K562 (cell line): ENCODE data around the gene CDS2. TPM values are rescaled to one million over a fixed set of nuclear protein-coding genes. Genes with fewer than 3 reads are reported as not detected.

Experiments
- ATAC-seq: fragments of 200-7000 bp; cut with Tn5 transposase; 3 replicates; pipeline ENCODE4 v1.9.1; 2020; ENCODE audit warnings: moderate library complexity
- BruUV-seq: library from RNA; stranded (reverse); fragments of 400-500 nt; replicated peaks from 2 replicates; lab custom pipeline; 2021; lab: Mats Ljungman, UMichigan
- CTCF ChIA-PET: fragments of 300-600 bp; formaldehyde crosslinking; extraction: SDS; loops from one replicate; lab custom pipeline; 2021; ENCODE audit warnings: low intra/inter-chr PET ratio; lab: Yijun Ruan, JAX
- POLR2A ChIA-PET: fragments of 300-600, 350-650 bp; sonication (Branson Sonifier 250); formaldehyde crosslinking; extraction: SDS; loops from one replicate; lab custom pipeline; 2021; ENCODE audit warnings: antibody characterized with exemption, inconsistent platforms; lab: Yijun Ruan, JAX
- DNase-seq, 4 experiments: peaks; one replicate each; pipeline versions ENCODE4 v3.0.0 to v3.0.0-alpha.2; 2011 to 2018; ENCODE audit warnings: low spot score in 3 of 4, mixed read lengths in 3 of 4; ENCODE audit errors: extremely low read depth in 1 of 4
- FAIRE-seq: peaks from 2 replicates; lab custom pipeline; 2011; peaks lifted over from hg19 to GRCh38; lab: Jason Lieb, UNC
- H2AFZ ChIP-seq: 2 replicates; pipeline ENCODE4 v1.6.0; 2011; ENCODE audit warnings: low read depth, low read length, control low read depth, inconsistent platforms
- H3K27ac ChIP-seq: fragments of 200-600 bp; 3 replicates; pipeline ENCODE4 v1.8.0; 2011; ENCODE audit warnings: low read depth, mild to moderate bottlenecking, control low read depth, inconsistent platforms, low read length, moderate library complexity, mixed read lengths; ENCODE audit errors: extremely low read depth
- H3K27me3 ChIP-seq, 2 experiments: fragments of 300-600 bp in 1 of 2; 2 replicates in 1 of 2; 3 replicates in 1 of 2; pipeline versions ENCODE4 v1.6.0 to v1.8.0; 2011; ENCODE audit warnings: inconsistent platforms in 2 of 2, low read length in 2 of 2, mild to moderate bottlenecking in 1 of 2, mixed read lengths in 1 of 2, moderate library complexity in 1 of 2; ENCODE audit not compliant: control insufficient read depth in 2 of 2, insufficient read depth in 2 of 2
- H3K36me3 ChIP-seq: fragments of 300-600 bp; 3 replicates; pipeline ENCODE4 v1.8.0; 2011; ENCODE audit warnings: mild to moderate bottlenecking, low read length, inconsistent platforms; ENCODE audit not compliant: control insufficient read depth, insufficient read depth
- H3K4me1 ChIP-seq, 2 experiments: fragments of 200-600 bp in 1 of 2; replicated peaks in 1 of 2; 2 replicates in 1 of 2; 3 replicates in 1 of 2; pipeline versions ENCODE4 v1.5.1 to v1.8.0; 2011; ENCODE audit warnings: inconsistent platforms in 2 of 2, low read length in 2 of 2, mild to moderate bottlenecking in 1 of 2, mixed read lengths in 1 of 2, moderate library complexity in 1 of 2; ENCODE audit not compliant: control insufficient read depth in 2 of 2, insufficient read depth in 2 of 2
- H3K4me2 ChIP-seq: 2 replicates; pipeline ENCODE4 v1.6.1; 2011; ENCODE audit warnings: low read length, control low read depth, inconsistent platforms, mixed read lengths; ENCODE audit not compliant: insufficient read depth
- H3K4me3 ChIP-seq: fragments of 200-600 bp; sonication (generic), shearing (Covaris generic); 2 replicates; pipeline ENCODE4 v1.5.1; 2016; ENCODE audit warnings: control low read depth, inconsistent platforms
- H3K79me2 ChIP-seq: fragments of 200-600 bp; 3 replicates; pipeline ENCODE4 v1.8.0; 2011; ENCODE audit warnings: low read length, inconsistent platforms; ENCODE audit not compliant: control insufficient read depth, insufficient read depth
- H3K9ac ChIP-seq, 2 experiments: 2 replicates each; pipeline versions ENCODE4 v1.6.0 to v1.6.1; 2011; ENCODE audit warnings: low read depth in 2 of 2, low read length in 2 of 2, control low read depth in 1 of 2, inconsistent platforms in 1 of 2, mild to moderate bottlenecking in 1 of 2, mixed read lengths in 1 of 2; ENCODE audit not compliant: insufficient read depth in 1 of 2
- H3K9me1 ChIP-seq: one replicate; pipeline ENCODE4 v1.6.0; 2011; ENCODE audit warnings: inconsistent platforms, mild to moderate bottlenecking, low read length, moderate library complexity; ENCODE audit not compliant: control insufficient read depth, insufficient read depth
- H3K9me3 ChIP-seq: replicated peaks from 2 replicates; pipeline ENCODE4 v1.5.1; 2011; ENCODE audit warnings: low read depth, low read length, inconsistent platforms; ENCODE audit not compliant: control insufficient read depth, insufficient read depth
- H4K20me1 ChIP-seq: replicated peaks from 2 replicates; pipeline ENCODE4 v1.6.1; 2011; ENCODE audit warnings: low read length, inconsistent platforms, mixed read lengths; ENCODE audit not compliant: control insufficient read depth, insufficient read depth
- ATF7 ChIP-seq: fragments of 450-650 bp; IDR thresholded peaks from 2 replicates; pipeline ENCODE4 v1.7.1; 2014; ENCODE audit warnings: mild to moderate bottlenecking, moderate library complexity
- GATA2 ChIP-seq: sonication (generic); formaldehyde crosslinking; IDR thresholded peaks from 2 replicates; pipeline ENCODE4 v1.4.0; 2020; ENCODE audit warnings: mild to moderate bottlenecking, missing genetic modification reagents
- MTA1 ChIP-seq: fragments of 450-650 bp; IDR thresholded peaks from 2 replicates; pipeline ENCODE4 v1.6.1; 2017; ENCODE audit warnings: borderline replicate concordance
- MTA2 ChIP-seq: fragments of 450-650 bp; IDR thresholded peaks from 2 replicates; pipeline ENCODE4 v1.6.1; 2016; ENCODE audit warnings: low read depth
- NRF1 ChIP-seq, 2 experiments: fragments of 450-650 bp; IDR thresholded peaks in 1 of 2; conservative IDR thresholded peaks in 1 of 2; 2 replicates each; pipeline ENCODE4 v1.6.1; 2014; ENCODE audit warnings: mild to moderate bottlenecking in 2 of 2
- RBM17 ChIP-seq: fragments of 200-400 bp; formaldehyde crosslinking; IDR thresholded peaks from 2 replicates; pipeline ENCODE4 v1.6.1; 2017; ENCODE audit warnings: low read depth, mild to moderate bottlenecking, low read length, borderline replicate concordance
- TEAD2 ChIP-seq: fragments of 450-650 bp; IDR thresholded peaks from 2 replicates; pipeline ENCODE4 v1.6.1; 2016; ENCODE audit warnings: missing genetic modification characterization, control low read depth, missing compliant biosample characterization
- TEAD4 ChIP-seq, 2 experiments: sonication (generic) in 1 of 2; formaldehyde crosslinking in 1 of 2; IDR thresholded peaks; 2 replicates each; pipeline versions ENCODE4 v1.6.1 to v1.8.0; 2012 to 2022; ENCODE audit warnings: borderline replicate concordance in 1 of 2, inconsistent platforms in 1 of 2, low read length in 1 of 2, mild to moderate bottlenecking in 1 of 2, missing genetic modification reagents in 1 of 2
- TFAM ChIP-seq: fragments of 250-450 bp; sonication (Bioruptor Pico); conservative IDR thresholded peaks from 2 replicates; pipeline ENCODE4 v1.5.0; 2021; ENCODE audit warnings: mild to moderate bottlenecking, moderate library complexity
- ZNF140 ChIP-seq: fragments of 250-450 bp; sonication (Bioruptor Pico); IDR thresholded peaks from 2 replicates; pipeline ENCODE4 v1.8.0; 2021; ENCODE audit warnings: moderate library complexity, mild to moderate bottlenecking, inconsistent platforms
- ZNF174 ChIP-seq: fragments of 250-450 bp; sonication (Bioruptor Pico); IDR thresholded peaks from 2 replicates; pipeline ENCODE4 v1.4.0; 2020; ENCODE audit warnings: mild to moderate bottlenecking
- ZNF23 ChIP-seq: fragments of 250-450 bp; sonication (Bioruptor Pico); IDR thresholded peaks from 2 replicates; pipeline ENCODE4 v1.4.0; 2020; ENCODE audit warnings: mild to moderate bottlenecking
- WGBS: fragments of 100-300 bp; shearing (Covaris generic); methylation state at CpG from one replicate; pipeline ENCODE4 v1.1.6; 2016; ENCODE audit warnings: low coverage, mixed read lengths; ENCODE audit not compliant: insufficient coverage; ENCODE audit errors: missing lambda C conversion rate; 5-methylcytosine and 5-hydroxymethylcytosine counted together
- in situ Hi-C: fragments of 300-500 bp; cut with MboI; formaldehyde crosslinking; loops from 4 replicates; pipeline ENCODE4 v1.15.0; 2018; ENCODE audit warnings: inconsistent platforms, mixed read lengths
- intact Hi-C: fragments of 100-400 bp; cut with micrococcal nuclease; formaldehyde crosslinking; loops from 2 replicates; pipeline ENCODE4 v1.14.2; 2022
- polyA plus RNA-seq, 8 experiments: library from polyadenylated mRNA; depleted of rRNA in 4 of 8; stranded (reverse) in 5 of 8; unstranded in 3 of 8; fragments of >200 nt; fragmentation: Nextera tagmentation in 2 of 8; fragmentation: Illumina TruSeq in 1 of 8; extraction: Ambion mirVana in 2 of 8; extraction: Trizol in 1 of 8; gene quantifications; 2 replicates each; pipeline versions ENCODE4 v1.2.1 to v1.2.3, GENCODE V29; 2011 to 2014; ENCODE audit warnings: inconsistent platforms in 1 of 8, missing spikeins in 1 of 8
- total RNA-seq, 7 experiments: library from RNA; depleted of rRNA in 6 of 7; stranded (reverse); fragments of >200 nt in 6 of 7; fragmentation: Illumina TruSeq in 2 of 7; extraction: Trizol in 2 of 7; gene quantifications; 2 replicates each; pipeline versions ENCODE4 v1.2.1 to v1.2.3, GENCODE V29; 2011 to 2021; ENCODE audit warnings: low replicate concordance in 1 of 7
- TF ChIP-seq, protein P1 (sequence below): sonication (generic); formaldehyde crosslinking; IDR thresholded peaks from 2 replicates; pipeline ENCODE4 v1.8.1; 2023; ENCODE audit warnings: missing genetic modification reagents, mild to moderate bottlenecking, borderline replicate concordance
- TF ChIP-seq, protein P2 (sequence below): fragments of 450-650 bp; IDR thresholded peaks from 2 replicates; pipeline ENCODE4 v1.6.1; 2014; ENCODE audit warnings: low read depth, mild to moderate bottlenecking, moderate library complexity, borderline replicate concordance

Gene CDS2
- total and polyA plus RNA-seq, 9 of the 15 experiments (the other 6 are each of a cell fraction or from before 2014, with no cell fraction given), result 6.4 to 46.4 (median 12.2) TPM

DNA sequence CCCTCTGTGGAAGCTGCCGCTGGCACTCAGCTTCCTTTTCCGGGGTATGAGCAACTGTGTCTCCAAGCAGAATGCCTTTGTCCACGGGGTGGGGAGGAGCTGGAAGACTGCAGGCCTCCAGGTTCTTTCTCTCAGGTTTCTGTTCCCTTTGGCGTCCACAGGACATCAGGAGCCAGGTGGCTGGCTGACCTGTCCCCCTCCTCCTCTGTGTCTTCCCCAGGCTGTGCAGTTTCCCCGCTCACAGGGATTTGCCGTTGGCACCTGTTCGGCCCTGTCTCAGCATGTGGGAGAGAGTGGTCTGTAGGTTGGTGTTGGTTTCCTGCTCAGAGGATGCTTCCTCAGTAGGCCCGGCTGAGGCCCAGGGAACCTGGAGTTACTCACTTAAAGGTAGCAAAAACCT lies 43.5 kb downstream of the CDS2 start (continued):
- TF ChIP-seq, protein P1, sequence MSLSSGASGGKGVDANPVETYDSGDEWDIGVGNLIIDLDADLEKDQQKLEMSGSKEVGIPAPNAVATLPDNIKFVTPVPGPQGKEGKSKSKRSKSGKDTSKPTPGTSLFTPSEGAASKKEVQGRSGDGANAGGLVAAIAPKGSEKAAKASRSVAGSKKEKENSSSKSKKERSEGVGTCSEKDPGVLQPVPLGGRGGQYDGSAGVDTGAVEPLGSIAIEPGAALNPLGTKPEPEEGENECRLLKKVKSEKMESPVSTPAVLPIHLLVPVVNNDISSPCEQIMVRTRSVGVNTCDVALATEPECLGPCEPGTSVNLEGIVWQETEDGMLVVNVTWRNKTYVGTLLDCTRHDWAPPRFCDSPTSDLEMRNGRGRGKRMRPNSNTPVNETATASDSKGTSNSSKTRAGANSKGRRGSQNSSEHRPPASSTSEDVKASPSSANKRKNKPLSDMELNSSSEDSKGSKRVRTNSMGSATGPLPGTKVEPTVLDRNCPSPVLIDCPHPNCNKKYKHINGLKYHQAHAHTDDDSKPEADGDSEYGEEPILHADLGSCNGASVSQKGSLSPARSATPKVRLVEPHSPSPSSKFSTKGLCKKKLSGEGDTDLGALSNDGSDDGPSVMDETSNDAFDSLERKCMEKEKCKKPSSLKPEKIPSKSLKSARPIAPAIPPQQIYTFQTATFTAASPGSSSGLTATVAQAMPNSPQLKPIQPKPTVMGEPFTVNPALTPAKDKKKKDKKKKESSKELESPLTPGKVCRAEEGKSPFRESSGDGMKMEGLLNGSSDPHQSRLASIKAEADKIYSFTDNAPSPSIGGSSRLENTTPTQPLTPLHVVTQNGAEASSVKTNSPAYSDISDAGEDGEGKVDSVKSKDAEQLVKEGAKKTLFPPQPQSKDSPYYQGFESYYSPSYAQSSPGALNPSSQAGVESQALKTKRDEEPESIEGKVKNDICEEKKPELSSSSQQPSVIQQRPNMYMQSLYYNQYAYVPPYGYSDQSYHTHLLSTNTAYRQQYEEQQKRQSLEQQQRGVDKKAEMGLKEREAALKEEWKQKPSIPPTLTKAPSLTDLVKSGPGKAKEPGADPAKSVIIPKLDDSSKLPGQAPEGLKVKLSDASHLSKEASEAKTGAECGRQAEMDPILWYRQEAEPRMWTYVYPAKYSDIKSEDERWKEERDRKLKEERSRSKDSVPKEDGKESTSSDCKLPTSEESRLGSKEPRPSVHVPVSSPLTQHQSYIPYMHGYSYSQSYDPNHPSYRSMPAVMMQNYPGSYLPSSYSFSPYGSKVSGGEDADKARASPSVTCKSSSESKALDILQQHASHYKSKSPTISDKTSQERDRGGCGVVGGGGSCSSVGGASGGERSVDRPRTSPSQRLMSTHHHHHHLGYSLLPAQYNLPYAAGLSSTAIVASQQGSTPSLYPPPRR (CRISPR knock-in tag), result no peak
- TF ChIP-seq, all 486 proteins: peak for 0

GRCh38 chr20:5171064-5171789 lies 44.4 kb downstream of the CDS2 start:
- no peak for FAIRE-seq
- no peak for DNase-seq
- H3K27ac ChIP-seq, result no peak overlapping the region
- no peak overlapping the region for H3K4me3 ChIP-seq
- peak overlapping the region; percentile 49; the same call in 1 of the 2 replicates for H3K4me2 ChIP-seq
- no TSS peak for BruUV-seq
- no peaks in the 10 kb centered on the region for H3K9me3 ChIP-seq
- peaks cover 15% of the 10 kb centered on the region for H4K20me1 ChIP-seq
- intact Hi-C loops (no loop called here), in situ Hi-C loops (no loop called here)
- H3K36me3 ChIP-seq, result peaks cover 6% of the 10 kb centered on the region; the same call in 2 of the 3 replicates
- peaks cover 0 to 16% of the 10 kb centered on the region in 2 experiments; a peak in 3 of 5 replicates for H3K4me1 ChIP-seq
- peak; percentile 32 for ATAC-seq
- H3K9me1 ChIP-seq, result no peaks in the 10 kb centered on the region
- ChIA-PET CTCF (no interaction called here), POLR2A (interaction anchor here (0.6 kb wide), 2 partner anchors 48 to 114 kb away, joined by 3 read pairs; no protein-coding TSS in a partner anchor)
- no peaks in the 10 kb centered on the region; the same call in 1 of the 3 replicates for H3K79me2 ChIP-seq
- no peak overlapping the region for H3K9ac ChIP-seq
- H3K27me3 ChIP-seq, result no peaks in the 10 kb centered on the region
- WGBS, result 75% methylated on average over 14 of the region's 14 CpGs
- H2AFZ ChIP-seq, result no peak overlapping the region
- TF ChIP-seq ATF7 (no peak), ZNF23 (CRISPR knock-in tag) (no peak), TFAM (CRISPR knock-in tag) (no peak), ZNF174 (CRISPR knock-in tag) (no peak), TEAD4 (IDR thresholded peaks at IDR 0.05; ENCODE audit: low read length) (no peak), TEAD4 (CRISPR knock-in tag; IDR thresholded peaks at IDR 0.05; ENCODE audit: borderline replicate concordance) (no peak), NRF1 (conservative IDR thresholded peaks at IDR 0.05 in 1 of 2, IDR thresholded peaks at IDR 0.05 in 1 of 2) (no peak), RBM17 (no peak), GATA2 (CRISPR knock-in tag) (no peak), TEAD2 (tag) (no peak), MTA1 (no peak), MTA2 (no peak), ZNF140 (CRISPR knock-in tag) (no peak)
- TF ChIP-seq, protein P2, sequence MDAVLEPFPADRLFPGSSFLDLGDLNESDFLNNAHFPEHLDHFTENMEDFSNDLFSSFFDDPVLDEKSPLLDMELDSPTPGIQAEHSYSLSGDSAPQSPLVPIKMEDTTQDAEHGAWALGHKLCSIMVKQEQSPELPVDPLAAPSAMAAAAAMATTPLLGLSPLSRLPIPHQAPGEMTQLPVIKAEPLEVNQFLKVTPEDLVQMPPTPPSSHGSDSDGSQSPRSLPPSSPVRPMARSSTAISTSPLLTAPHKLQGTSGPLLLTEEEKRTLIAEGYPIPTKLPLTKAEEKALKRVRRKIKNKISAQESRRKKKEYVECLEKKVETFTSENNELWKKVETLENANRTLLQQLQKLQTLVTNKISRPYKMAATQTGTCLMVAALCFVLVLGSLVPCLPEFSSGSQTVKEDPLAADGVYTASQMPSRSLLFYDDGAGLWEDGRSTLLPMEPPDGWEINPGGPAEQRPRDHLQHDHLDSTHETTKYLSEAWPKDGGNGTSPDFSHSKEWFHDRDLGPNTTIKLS, result no peak
